GM12873 (cell line): ENCODE measurements around the gene EYS.

Experiments
- CTCF ChIP-seq: IDR thresholded peaks from 2 replicates; pipeline ENCODE4 v1.5.1; 2012; ENCODE audit warnings: low read depth, mild to moderate bottlenecking, moderate library complexity, low read length, control low read depth; ENCODE audit not compliant: insufficient read depth; ENCODE audit errors: missing control alignments

EYS gene

GRCh38 chr6:64103480-64103879, 1603.5 kb downstream of the EYS start:
- TF ChIP-seq CTCF = no peak

- no peak for TF ChIP-seq CTCF
These were observed 1606.2 kb downstream of the EYS start for GRCh38 chr6:64100702-64101303.

GRCh38 chr6:64090352-64090751, 1616.7 kb downstream of the EYS start:
- no peak for TF ChIP-seq CTCF

- no peak for TF ChIP-seq CTCF
These were observed 1621.9 kb downstream of the EYS start for GRCh38 chr6:64085126-64085525.

GRCh38 chr6:64084185-64084663, 1622.8 kb downstream of the EYS start:
- no peak for TF ChIP-seq CTCF

- no peak for TF ChIP-seq CTCF
These were observed 1623.8 kb downstream of the EYS start for GRCh38 chr6:64083261-64083660.

- TF ChIP-seq CTCF = no peak
These were observed 1625.6 kb downstream of the EYS start for GRCh38 chr6:64081453-64081852.
